SK-N-SH (cell line): ENCODE data around the gene RCOR3. TPM values are rescaled to one million over a fixed set of nuclear protein-coding genes. Genes with fewer than 3 reads are reported as not detected.

Source experiments
- CTCF ChIA-PET: fragments of 300-600, 350-600 bp; formaldehyde crosslinking; extraction: SDS; loops from one replicate; lab custom pipeline; 2021; lab: Yijun Ruan, JAX
- POLR2A ChIA-PET: fragments of 350-600 bp; sonication (Branson Sonifier 250); formaldehyde crosslinking; extraction: SDS; loops from one replicate; lab custom pipeline; 2020; ENCODE audit warnings: antibody characterized with exemption, inconsistent platforms; lab: Yijun Ruan, JAX
- DNase-seq: peaks from one replicate; pipeline ENCODE4 v3.0.0; 2012
- H2AFZ ChIP-seq: fragments of 200-600 bp; sonication (generic); 2 replicates; pipeline ENCODE4 v1.8.1; 2016; ENCODE audit warnings: antibody characterized with exemption, mild to moderate bottlenecking, low read depth
- H3F3A ChIP-seq: fragments of 200-600 bp; sonication (generic); replicated peaks from 2 replicates; pipeline ENCODE3; 2016; ENCODE audit warnings: antibody characterized with exemption, mild to moderate bottlenecking; ENCODE audit not compliant: insufficient read depth
- H3K27ac ChIP-seq, 2 experiments: fragments of 200-500 bp in 1 of 2; fragments of 200-600 bp in 1 of 2; sonication (Bioruptor generic) in 1 of 2; sonication (generic), shearing (Covaris generic) in 1 of 2; 2 replicates each; pipeline versions ENCODE4 v1.5.1 to v1.6.1; 2014 to 2016; ENCODE audit warnings: low read depth in 2 of 2, inconsistent platforms in 1 of 2, low read length in 1 of 2, mild to moderate bottlenecking in 1 of 2, mixed read lengths in 1 of 2
- H3K27me3 ChIP-seq: fragments of 200-600 bp; sonication (generic), shearing (Covaris generic); 2 replicates; pipeline ENCODE4 v1.6.1; 2016; ENCODE audit warnings: mixed run types; ENCODE audit not compliant: insufficient read depth
- H3K36me3 ChIP-seq, 2 experiments: fragments of 200-500 bp in 1 of 2; fragments of 200-600 bp in 1 of 2; sonication (Bioruptor generic) in 1 of 2; sonication (generic) in 1 of 2; replicated peaks in 1 of 2; 2 replicates each; pipeline versions ENCODE3 to v1.5.1; 2014 to 2016; ENCODE audit warnings: low read length in 1 of 2, mild to moderate bottlenecking in 1 of 2; ENCODE audit not compliant: insufficient read depth in 2 of 2, control insufficient read depth in 1 of 2
- H3K4me1 ChIP-seq, 2 experiments: fragments of 200-500 bp in 1 of 2; fragments of 200-600 bp in 1 of 2; sonication (Bioruptor generic) in 1 of 2; sonication (generic), shearing (Covaris generic) in 1 of 2; 2 replicates each; pipeline versions ENCODE4 v1.5.1 to v1.6.1; 2014 to 2016; ENCODE audit warnings: low read depth in 1 of 2, low read length in 1 of 2, mixed run types in 1 of 2; ENCODE audit not compliant: insufficient read depth in 2 of 2, control insufficient read depth in 1 of 2
- H3K4me2 ChIP-seq: fragments of 200-600 bp; sonication (generic), shearing (Covaris generic); 2 replicates; pipeline ENCODE4 v1.6.1; 2017; ENCODE audit warnings: mixed run types
- H3K4me3 ChIP-seq, 2 experiments: fragments of 200-500 bp in 1 of 2; fragments of 200-600 bp in 1 of 2; sonication (Bioruptor generic) in 1 of 2; sonication (generic), shearing (Covaris generic) in 1 of 2; 2 replicates each; pipeline versions ENCODE4 v1.5.1 to v1.8.1; 2014 to 2016; ENCODE audit warnings: low read depth in 2 of 2, inconsistent platforms in 1 of 2, low read length in 1 of 2, mild to moderate bottlenecking in 1 of 2, mixed read lengths in 1 of 2, moderate library complexity in 1 of 2
- H3K79me2 ChIP-seq: fragments of 200-600 bp; sonication (generic); 2 replicates; pipeline ENCODE4 v1.8.1; 2017; ENCODE audit warnings: mild to moderate bottlenecking; ENCODE audit not compliant: insufficient read depth
- H3K9ac ChIP-seq: fragments of 200-600 bp; sonication (generic); 2 replicates; pipeline ENCODE4 v1.6.1; 2017; ENCODE audit warnings: mixed run types
- H3K9me2 ChIP-seq: fragments of 200-600 bp; sonication (generic); 2 replicates; pipeline ENCODE4 v1.6.1; 2017; ENCODE audit warnings: mixed run types
- H3K9me3 ChIP-seq: fragments of 200-600 bp; sonication (generic); 2 replicates; pipeline ENCODE4 v1.6.1; 2017; ENCODE audit warnings: mixed run types, mild to moderate bottlenecking, moderate library complexity
- H4K20me1 ChIP-seq: fragments of 200-600 bp; sonication (generic); 2 replicates; pipeline ENCODE4 v1.6.1; 2017; ENCODE audit warnings: mild to moderate bottlenecking, mixed run types; ENCODE audit not compliant: insufficient read depth
- CHD2 ChIP-seq: fragments of 150-350 bp; IDR thresholded peaks from 2 replicates; pipeline ENCODE4 v1.6.1; 2018; ENCODE audit warnings: low read length; ENCODE audit not compliant: partially characterized antibody
- ELF1 ChIP-seq: IDR thresholded peaks from 2 replicates; pipeline ENCODE4 v1.4.0; 2012
- EP300 ChIP-seq, 2 experiments: IDR thresholded peaks; 2 replicates each; pipeline versions ENCODE4 v1.4.0 to v1.6.1; 2012; ENCODE audit warnings: borderline replicate concordance in 1 of 2, low read depth in 1 of 2, low read length in 1 of 2
- EZH2phosphoT487 ChIP-seq: fragments of 200-600 bp; sonication (generic); IDR thresholded peaks from 2 replicates; pipeline ENCODE4 v1.6.1; 2017; ENCODE audit warnings: low read depth, mixed run types, mild to moderate bottlenecking, antibody characterized with exemption, moderate library complexity, borderline replicate concordance
- FOXM1 ChIP-seq: IDR thresholded peaks from 2 replicates; pipeline ENCODE4 v1.4.0; 2012; ENCODE audit warnings: low read depth, mild to moderate bottlenecking
- GABPA ChIP-seq: IDR thresholded peaks from 2 replicates; pipeline ENCODE4 v1.4.0; 2012; ENCODE audit warnings: low read depth, mild to moderate bottlenecking
- NFIC ChIP-seq: IDR thresholded peaks from 2 replicates; pipeline ENCODE4 v1.4.0; 2012; ENCODE audit warnings: borderline replicate concordance
- POLR2AphosphoS5 ChIP-seq: IDR thresholded peaks from 2 replicates; pipeline ENCODE4 v1.6.1; 2012; ENCODE audit warnings: low read depth, low read length
- RFX5 ChIP-seq: IDR thresholded peaks from 2 replicates; pipeline ENCODE4 v1.6.1; 2012; ENCODE audit warnings: mild to moderate bottlenecking, improper control_type of control experiment, low read length
- SIN3A ChIP-seq: IDR thresholded peaks from 2 replicates; pipeline ENCODE4 v1.6.1; 2012; ENCODE audit warnings: low read depth, mild to moderate bottlenecking, low read length, moderate library complexity, borderline replicate concordance
- SMC3 ChIP-seq: IDR thresholded peaks from 2 replicates; pipeline ENCODE4 v1.6.1; 2012; ENCODE audit warnings: low read depth, low read length, improper control_type of control experiment
- TAF1 ChIP-seq: IDR thresholded peaks from 2 replicates; pipeline ENCODE4 v1.6.1; 2012; ENCODE audit warnings: low read depth, mild to moderate bottlenecking, low read length, moderate library complexity, borderline replicate concordance
- TCF12 ChIP-seq: IDR thresholded peaks from 2 replicates; pipeline ENCODE4 v1.4.0; 2012
- WGBS: methylation state at CpG from one replicate; pipeline ENCODE4 v1.1.6; 2017; ENCODE audit warnings: low lambda C conversion rate; 5-methylcytosine and 5-hydroxymethylcytosine counted together
- polyA plus RNA-seq, 3 experiments: library from polyadenylated mRNA; depleted of rRNA; stranded (reverse); fragments of >200 nt; gene quantifications; 2 replicates each; pipeline ENCODE4 v1.2.3, GENCODE V29; 2012
- TF ChIP-seq, protein P1 (sequence below): IDR thresholded peaks from 2 replicates; pipeline ENCODE4 v1.4.0; 2012; ENCODE audit warnings: low read depth, borderline replicate concordance
- TF ChIP-seq, protein P2 (sequence below): IDR thresholded peaks from 2 replicates; pipeline ENCODE4 v1.4.0; 2012; ENCODE audit warnings: low read depth, borderline replicate concordance
- TF ChIP-seq, protein P3 (sequence below): fragments of 150-350 bp; IDR thresholded peaks from 2 replicates; pipeline ENCODE4 v1.6.1; 2016; ENCODE audit warnings: mild to moderate bottlenecking, low read depth, low read length
- TF ChIP-seq, protein P4 (sequence below): IDR thresholded peaks from 2 replicates; pipeline ENCODE4 v1.4.0; 2012; ENCODE audit warnings: low read depth
- TF ChIP-seq, protein P5 (sequence below): fragments of 200-600 bp; sonication (generic); IDR thresholded peaks from 2 replicates; pipeline ENCODE4 v1.6.1; 2017; ENCODE audit warnings: antibody characterized with exemption, mild to moderate bottlenecking, moderate library complexity

The RCOR3 gene
- polyA plus RNA-seq, 1 of the 3 experiments (the other 2 are of a cell fraction) = 18.7 TPM

DNA sequence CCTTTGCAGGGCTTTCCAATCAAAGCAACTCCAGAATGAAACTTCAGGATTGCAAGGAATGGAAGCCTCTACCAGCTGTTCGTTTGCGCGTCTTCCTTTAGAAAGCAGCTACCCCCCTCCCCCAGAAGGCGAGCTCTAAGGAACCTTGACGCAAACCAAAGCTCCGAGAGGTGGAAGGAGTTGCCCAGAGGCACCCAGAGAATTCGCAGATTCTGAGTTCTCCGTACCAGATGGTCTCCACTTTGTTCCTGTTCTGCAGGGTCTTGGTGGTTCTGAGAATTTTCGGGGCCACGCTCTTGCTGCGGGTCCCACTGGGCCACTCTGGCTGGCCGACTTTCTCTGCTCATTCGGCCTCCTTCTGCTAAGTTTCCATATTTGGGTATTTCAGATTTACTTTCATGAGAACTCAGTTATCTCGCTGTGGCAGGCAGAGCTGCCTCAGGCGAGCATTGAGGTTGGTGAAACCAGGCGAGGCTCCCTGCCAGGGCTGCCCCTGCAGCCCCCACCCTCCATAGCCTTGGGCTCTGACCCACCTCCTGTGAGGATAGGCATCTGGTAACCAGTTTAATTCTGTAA, 68.3 kb downstream of the RCOR3 start:
- no peak for TF ChIP-seq TAF1
- TF ChIP-seq EZH2phosphoT487 = no peak
- TF ChIP-seq, protein P1, sequence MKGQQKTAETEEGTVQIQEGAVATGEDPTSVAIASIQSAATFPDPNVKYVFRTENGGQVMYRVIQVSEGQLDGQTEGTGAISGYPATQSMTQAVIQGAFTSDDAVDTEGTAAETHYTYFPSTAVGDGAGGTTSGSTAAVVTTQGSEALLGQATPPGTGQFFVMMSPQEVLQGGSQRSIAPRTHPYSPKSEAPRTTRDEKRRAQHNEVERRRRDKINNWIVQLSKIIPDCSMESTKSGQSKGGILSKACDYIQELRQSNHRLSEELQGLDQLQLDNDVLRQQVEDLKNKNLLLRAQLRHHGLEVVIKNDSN = no peak
- no peak for TF ChIP-seq SMC3
- TF ChIP-seq NFIC = no peak
- no peak for TF ChIP-seq RFX5
- no peak for TF ChIP-seq EP300 (IDR thresholded peaks at IDR 0.05; ENCODE audit: borderline replicate concordance in 1 of 2, low read depth in 1 of 2, low read length in 1 of 2)
- TF ChIP-seq GABPA = no peak
- no peak for TF ChIP-seq POLR2AphosphoS5
- no peak for TF ChIP-seq CHD2
- TF ChIP-seq ELF1 = no peak
- H3K9ac ChIP-seq = peak overlapping the region; percentile 75
- H3K27me3 ChIP-seq = no peaks in the 10 kb centered on the region
- no peaks in the 10 kb centered on the region for H4K20me1 ChIP-seq
- H3K4me3 ChIP-seq = peak overlapping the region; percentile 70 to 76
- WGBS = 66% methylated on average over 16 of the region's 16 CpGs
- DNase-seq = peak; percentile 60
- no peaks in the 10 kb centered on the region for H3K9me3 ChIP-seq
- POLR2A ChIA-PET = no interaction called here
- no peaks in the 10 kb centered on the region for H3K36me3 ChIP-seq
- H3K4me1 ChIP-seq = peaks cover 0 to 46% of the 10 kb centered on the region in 2 experiments; a peak in 3 of 4 replicates
- H3F3A ChIP-seq = peaks cover 3% of the 10 kb centered on the region
- peak overlapping the region; percentile 75 for H3K4me2 ChIP-seq
- H3K79me2 ChIP-seq = no peaks in the 10 kb centered on the region; the same call in 1 of the 2 replicates
- H3K9me2 ChIP-seq = no peaks in the 10 kb centered on the region
- CTCF ChIA-PET = interaction anchor here (0.8 to 2.6 kb wide), 7 partner anchors 10 to 328 kb away, joined by 3 to 22 read pairs (median 3); no protein-coding TSS in a partner anchor
- H2AFZ ChIP-seq = peak overlapping the region; percentile 97
- no peak overlapping the region; a peak in 1 of 4 replicates for H3K27ac ChIP-seq

DNA sequence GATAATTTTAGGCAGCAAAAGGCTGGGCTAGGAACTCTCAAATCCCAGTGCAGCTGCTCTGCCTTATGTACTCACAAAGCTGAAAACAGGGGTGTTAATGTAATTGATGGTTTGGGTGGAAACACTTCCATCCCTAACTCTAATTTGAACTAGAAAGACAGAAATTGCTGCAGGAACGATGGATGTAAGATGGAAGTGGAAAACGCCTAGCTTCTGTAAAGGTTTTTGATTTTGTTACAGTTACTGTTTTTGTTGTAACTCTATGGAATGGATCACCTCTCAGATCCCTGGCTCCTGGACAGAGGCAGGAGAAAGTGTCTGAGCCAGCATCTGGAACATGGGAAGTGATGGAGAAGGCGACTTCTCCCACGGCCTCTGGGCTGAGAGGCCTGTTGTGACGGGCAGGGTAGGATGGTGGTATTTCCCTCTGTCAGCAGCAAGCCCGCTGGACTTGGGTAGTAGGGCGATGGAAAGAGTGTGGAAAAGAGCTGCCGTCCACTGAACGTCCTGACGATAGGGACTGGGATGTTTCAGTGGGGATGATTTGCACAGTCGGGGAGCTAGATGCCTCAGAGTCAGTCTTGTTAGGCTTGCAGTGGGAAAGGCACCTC, 69.0 kb downstream of the RCOR3 start:
- Histone ChIP-seq H3K36me3 (no peaks in the 10 kb centered on the region), H3F3A (peaks cover 3% of the 10 kb centered on the region), H3K4me1 (peaks cover 0 to 47% of the 10 kb centered on the region in 2 experiments; a peak in 3 of 4 replicates), H3K9me3 (no peaks in the 10 kb centered on the region), H3K27ac (no peak overlapping the region), H3K4me2 (no peak overlapping the region), H3K9me2 (no peaks in the 10 kb centered on the region), H3K4me3 (no peak overlapping the region), H3K9ac (no peak overlapping the region), H2AFZ (no peak overlapping the region), H3K27me3 (no peaks in the 10 kb centered on the region), H4K20me1 (no peaks in the 10 kb centered on the region), H3K79me2 (peaks cover 7% of the 10 kb centered on the region; the same call in 1 of the 2 replicates)
- CTCF ChIA-PET = interaction anchor here (0.6 to 2.6 kb wide), 7 partner anchors 18 to 327 kb away, joined by 3 to 22 read pairs (median 3); no protein-coding TSS in a partner anchor
- POLR2A ChIA-PET = no interaction called here
- TF ChIP-seq, protein P2, sequence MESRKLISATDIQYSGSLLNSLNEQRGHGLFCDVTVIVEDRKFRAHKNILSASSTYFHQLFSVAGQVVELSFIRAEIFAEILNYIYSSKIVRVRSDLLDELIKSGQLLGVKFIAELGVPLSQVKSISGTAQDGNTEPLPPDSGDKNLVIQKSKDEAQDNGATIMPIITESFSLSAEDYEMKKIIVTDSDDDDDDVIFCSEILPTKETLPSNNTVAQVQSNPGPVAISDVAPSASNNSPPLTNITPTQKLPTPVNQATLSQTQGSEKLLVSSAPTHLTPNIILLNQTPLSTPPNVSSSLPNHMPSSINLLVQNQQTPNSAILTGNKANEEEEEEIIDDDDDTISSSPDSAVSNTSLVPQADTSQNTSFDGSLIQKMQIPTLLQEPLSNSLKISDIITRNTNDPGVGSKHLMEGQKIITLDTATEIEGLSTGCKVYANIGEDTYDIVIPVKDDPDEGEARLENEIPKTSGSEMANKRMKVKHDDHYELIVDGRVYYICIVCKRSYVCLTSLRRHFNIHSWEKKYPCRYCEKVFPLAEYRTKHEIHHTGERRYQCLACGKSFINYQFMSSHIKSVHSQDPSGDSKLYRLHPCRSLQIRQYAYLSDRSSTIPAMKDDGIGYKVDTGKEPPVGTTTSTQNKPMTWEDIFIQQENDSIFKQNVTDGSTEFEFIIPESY = no peak
- TF ChIP-seq TCF12 (no peak), FOXM1 (no peak), SIN3A (no peak), POLR2AphosphoS5 (no peak), CHD2 (no peak)
- TF ChIP-seq, protein P3, sequence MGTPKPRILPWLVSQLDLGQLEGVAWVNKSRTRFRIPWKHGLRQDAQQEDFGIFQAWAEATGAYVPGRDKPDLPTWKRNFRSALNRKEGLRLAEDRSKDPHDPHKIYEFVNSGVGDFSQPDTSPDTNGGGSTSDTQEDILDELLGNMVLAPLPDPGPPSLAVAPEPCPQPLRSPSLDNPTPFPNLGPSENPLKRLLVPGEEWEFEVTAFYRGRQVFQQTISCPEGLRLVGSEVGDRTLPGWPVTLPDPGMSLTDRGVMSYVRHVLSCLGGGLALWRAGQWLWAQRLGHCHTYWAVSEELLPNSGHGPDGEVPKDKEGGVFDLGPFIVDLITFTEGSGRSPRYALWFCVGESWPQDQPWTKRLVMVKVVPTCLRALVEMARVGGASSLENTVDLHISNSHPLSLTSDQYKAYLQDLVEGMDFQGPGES = no peak
- TF ChIP-seq, protein P4, sequence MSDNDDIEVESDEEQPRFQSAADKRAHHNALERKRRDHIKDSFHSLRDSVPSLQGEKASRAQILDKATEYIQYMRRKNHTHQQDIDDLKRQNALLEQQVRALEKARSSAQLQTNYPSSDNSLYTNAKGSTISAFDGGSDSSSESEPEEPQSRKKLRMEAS = no peak
- TF ChIP-seq, protein P5, sequence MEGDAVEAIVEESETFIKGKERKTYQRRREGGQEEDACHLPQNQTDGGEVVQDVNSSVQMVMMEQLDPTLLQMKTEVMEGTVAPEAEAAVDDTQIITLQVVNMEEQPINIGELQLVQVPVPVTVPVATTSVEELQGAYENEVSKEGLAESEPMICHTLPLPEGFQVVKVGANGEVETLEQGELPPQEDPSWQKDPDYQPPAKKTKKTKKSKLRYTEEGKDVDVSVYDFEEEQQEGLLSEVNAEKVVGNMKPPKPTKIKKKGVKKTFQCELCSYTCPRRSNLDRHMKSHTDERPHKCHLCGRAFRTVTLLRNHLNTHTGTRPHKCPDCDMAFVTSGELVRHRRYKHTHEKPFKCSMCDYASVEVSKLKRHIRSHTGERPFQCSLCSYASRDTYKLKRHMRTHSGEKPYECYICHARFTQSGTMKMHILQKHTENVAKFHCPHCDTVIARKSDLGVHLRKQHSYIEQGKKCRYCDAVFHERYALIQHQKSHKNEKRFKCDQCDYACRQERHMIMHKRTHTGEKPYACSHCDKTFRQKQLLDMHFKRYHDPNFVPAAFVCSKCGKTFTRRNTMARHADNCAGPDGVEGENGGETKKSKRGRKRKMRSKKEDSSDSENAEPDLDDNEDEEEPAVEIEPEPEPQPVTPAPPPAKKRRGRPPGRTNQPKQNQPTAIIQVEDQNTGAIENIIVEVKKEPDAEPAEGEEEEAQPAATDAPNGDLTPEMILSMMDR = no peak
- WGBS = 93% methylated on average over 11 of the region's 11 CpGs
- DNase-seq = no peak
